ENCODE results near the gene FMO4. TPM values are rescaled to one million over a fixed set of nuclear protein-coding genes. Genes with fewer than 3 reads are reported as not detected.

The FMO4 gene
- total RNA-seq, 1 experiment from 2014 or later: 2.5 TPM

DNA sequence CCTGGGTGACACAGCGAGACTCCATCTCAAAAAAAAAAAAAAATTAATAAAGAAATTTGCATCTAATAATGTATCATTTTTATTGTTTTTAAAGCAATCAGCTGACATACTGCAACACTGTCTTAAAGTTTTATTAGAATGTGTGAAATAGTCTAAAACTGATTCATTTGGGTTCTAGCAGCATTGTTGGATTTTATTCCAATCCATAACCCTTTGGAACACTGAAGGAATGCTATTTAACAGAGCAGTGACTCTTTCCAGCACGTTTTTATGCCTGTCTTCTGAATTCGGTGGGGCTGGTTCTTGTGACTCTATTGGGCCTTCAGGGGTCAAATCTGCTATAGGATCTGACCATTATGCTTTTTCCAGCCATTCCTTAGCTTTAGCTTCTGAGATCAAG is 18.2 kb upstream of the FMO4 start:
- TF ChIP-seq, protein P1, sequence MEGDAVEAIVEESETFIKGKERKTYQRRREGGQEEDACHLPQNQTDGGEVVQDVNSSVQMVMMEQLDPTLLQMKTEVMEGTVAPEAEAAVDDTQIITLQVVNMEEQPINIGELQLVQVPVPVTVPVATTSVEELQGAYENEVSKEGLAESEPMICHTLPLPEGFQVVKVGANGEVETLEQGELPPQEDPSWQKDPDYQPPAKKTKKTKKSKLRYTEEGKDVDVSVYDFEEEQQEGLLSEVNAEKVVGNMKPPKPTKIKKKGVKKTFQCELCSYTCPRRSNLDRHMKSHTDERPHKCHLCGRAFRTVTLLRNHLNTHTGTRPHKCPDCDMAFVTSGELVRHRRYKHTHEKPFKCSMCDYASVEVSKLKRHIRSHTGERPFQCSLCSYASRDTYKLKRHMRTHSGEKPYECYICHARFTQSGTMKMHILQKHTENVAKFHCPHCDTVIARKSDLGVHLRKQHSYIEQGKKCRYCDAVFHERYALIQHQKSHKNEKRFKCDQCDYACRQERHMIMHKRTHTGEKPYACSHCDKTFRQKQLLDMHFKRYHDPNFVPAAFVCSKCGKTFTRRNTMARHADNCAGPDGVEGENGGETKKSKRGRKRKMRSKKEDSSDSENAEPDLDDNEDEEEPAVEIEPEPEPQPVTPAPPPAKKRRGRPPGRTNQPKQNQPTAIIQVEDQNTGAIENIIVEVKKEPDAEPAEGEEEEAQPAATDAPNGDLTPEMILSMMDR (IDR thresholded peaks at IDR 0.05; ENCODE audit: unreplicated experiment): no peak
- H3K4me1 Mint-ChIP-seq (ENCODE audit: low read depth, unreplicated experiment): no peaks in the 10 kb centered on the region
- no TSS peak for BruUV-seq (replicated peaks)

DNA sequence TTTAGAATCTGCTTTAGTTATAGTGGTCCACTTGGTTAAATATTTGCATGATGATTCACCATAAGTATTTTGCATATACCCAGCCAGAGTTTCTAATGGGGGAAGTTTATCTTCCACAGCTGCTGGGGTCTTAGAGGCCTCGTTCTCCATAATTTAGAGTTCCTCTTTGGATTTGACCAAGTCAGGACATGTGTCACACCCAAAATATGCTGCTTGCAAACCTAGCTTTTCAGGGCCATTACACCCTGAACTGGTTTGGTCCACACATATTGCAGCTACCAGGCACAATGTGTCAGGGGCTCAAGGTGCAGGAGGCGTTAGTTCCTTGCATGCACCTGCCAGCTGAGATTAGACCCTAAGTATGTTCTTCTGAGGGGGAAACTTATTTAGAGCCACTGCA is 17.1 kb upstream of the FMO4 start:
- Mint-ChIP-seq H3K36me3 (ENCODE audit: insufficient read depth, unreplicated experiment) (no peaks in the 10 kb centered on the region), H3K27me3 (ENCODE audit: unreplicated experiment) (peaks cover 15% of the 10 kb centered on the region), H3K27ac (ENCODE audit: unreplicated experiment) (no peak overlapping the region), H3K4me3 (ENCODE audit: low read depth, unreplicated experiment) (no peak overlapping the region), H3K9me3 (ENCODE audit: low read depth, unreplicated experiment) (peaks cover 2% of the 10 kb centered on the region), H3K4me1 (ENCODE audit: low read depth, unreplicated experiment) (no peaks in the 10 kb centered on the region)
- no TSS peak for BruUV-seq (replicated peaks)
- TF ChIP-seq, protein P1 (IDR thresholded peaks at IDR 0.05; ENCODE audit: unreplicated experiment): no peak
- no peak for DNase-seq
- CTCF ChIA-PET: no interaction called here
- intact Hi-C loops (cut with micrococcal nuclease; ENCODE audit: unreplicated experiment): no loop called here

More for the DNA sequence above, 18.2 kb upstream of the FMO4 start:
- no peaks in the 10 kb centered on the region for H3K36me3 Mint-ChIP-seq (ENCODE audit: insufficient read depth, unreplicated experiment)
- H3K27ac Mint-ChIP-seq (ENCODE audit: unreplicated experiment): no peak overlapping the region
- no peak overlapping the region for H3K4me3 Mint-ChIP-seq (ENCODE audit: low read depth, unreplicated experiment)
- no peak for DNase-seq
- CTCF ChIA-PET: interaction anchor here (1.0 to 1.1 kb wide), 2 partner anchors 9 to 18 kb away, joined by 3 to 4 read pairs; partner anchors contain the start of gene FMO4
- intact Hi-C loops (cut with micrococcal nuclease; ENCODE audit: unreplicated experiment): no loop called here
- peaks cover under 1% of the 10 kb centered on the region for H3K9me3 Mint-ChIP-seq (ENCODE audit: low read depth, unreplicated experiment)
- peaks cover 8% of the 10 kb centered on the region for H3K27me3 Mint-ChIP-seq (ENCODE audit: unreplicated experiment)

DNA sequence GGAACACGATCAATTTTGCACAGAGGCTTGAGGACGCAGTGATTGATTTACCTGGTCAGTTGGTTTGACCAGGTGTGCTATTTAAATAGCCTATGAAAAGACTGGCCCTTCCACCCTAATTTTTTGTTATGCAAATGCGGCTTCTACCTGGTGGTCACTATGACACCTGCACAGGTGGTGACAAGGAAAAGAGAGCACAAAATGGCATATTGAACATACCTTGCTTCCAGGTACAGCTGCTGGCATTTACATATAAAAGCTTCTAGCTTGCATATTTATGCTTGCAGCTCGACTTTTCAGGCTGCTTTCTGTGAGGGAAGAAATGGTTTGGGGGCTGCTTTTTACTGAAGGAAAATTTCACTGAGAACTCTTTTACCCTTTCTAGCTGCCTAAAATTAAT is 15.3 kb upstream of the FMO4 start:
- Mint-ChIP-seq H3K4me3 (ENCODE audit: low read depth, unreplicated experiment) (no peak overlapping the region), H3K9me3 (ENCODE audit: low read depth, unreplicated experiment) (peaks cover 2% of the 10 kb centered on the region), H3K27ac (ENCODE audit: unreplicated experiment) (no peak overlapping the region), H3K36me3 (ENCODE audit: insufficient read depth, unreplicated experiment) (no peaks in the 10 kb centered on the region), H3K27me3 (ENCODE audit: unreplicated experiment) (peaks cover 25% of the 10 kb centered on the region), H3K4me1 (ENCODE audit: low read depth, unreplicated experiment) (no peaks in the 10 kb centered on the region)
- intact Hi-C loops (cut with micrococcal nuclease; ENCODE audit: unreplicated experiment): no loop called here
- no TSS peak for BruUV-seq (replicated peaks)
- TF ChIP-seq, protein P1 (IDR thresholded peaks at IDR 0.05; ENCODE audit: unreplicated experiment): no peak
- CTCF ChIA-PET: no interaction called here
- DNase-seq: no peak

DNA sequence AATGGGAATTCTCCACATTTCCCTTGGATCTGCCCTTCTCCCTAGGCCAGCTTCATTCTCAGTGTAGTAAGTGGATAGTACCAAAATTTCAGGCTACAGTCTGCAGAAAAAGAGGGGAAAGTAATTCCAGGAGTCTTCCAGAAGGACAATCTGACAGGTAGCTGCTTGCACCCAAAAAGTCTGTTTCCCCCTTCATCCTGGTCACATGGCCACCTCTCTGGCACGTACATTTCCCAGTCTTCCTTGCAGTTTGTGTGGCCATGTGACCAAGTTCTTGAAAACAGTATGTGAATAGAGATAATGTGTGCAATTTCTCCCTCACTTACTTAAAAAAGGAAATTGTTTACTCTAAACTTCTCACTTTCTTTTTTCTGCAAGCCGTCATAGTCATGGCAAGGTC is 14.6 kb upstream of the FMO4 start:
- CTCF ChIA-PET: no interaction called here

More for the DNA sequence above, 14.6 kb upstream of the FMO4 start:
- H3K9me3 Mint-ChIP-seq (ENCODE audit: low read depth, unreplicated experiment): peaks cover 2% of the 10 kb centered on the region
- no peak overlapping the region for H3K27ac Mint-ChIP-seq (ENCODE audit: unreplicated experiment)
- H3K27me3 Mint-ChIP-seq (ENCODE audit: unreplicated experiment): peaks cover 25% of the 10 kb centered on the region
- no peaks in the 10 kb centered on the region for H3K36me3 Mint-ChIP-seq (ENCODE audit: insufficient read depth, unreplicated experiment)
- BruUV-seq (replicated peaks): no TSS peak
- intact Hi-C loops (cut with micrococcal nuclease; ENCODE audit: unreplicated experiment): no loop called here
- TF ChIP-seq, protein P1 (IDR thresholded peaks at IDR 0.05; ENCODE audit: unreplicated experiment): no peak
- no peak for DNase-seq
- H3K4me3 Mint-ChIP-seq (ENCODE audit: low read depth, unreplicated experiment): no peak overlapping the region
- no peaks in the 10 kb centered on the region for H3K4me1 Mint-ChIP-seq (ENCODE audit: low read depth, unreplicated experiment)
